ENCODE measurements around the gene NFRKB.
A peak's percentile ranks its signal among the peaks of the same experiment; 100 is the strongest.

The NFRKB gene

DNA sequence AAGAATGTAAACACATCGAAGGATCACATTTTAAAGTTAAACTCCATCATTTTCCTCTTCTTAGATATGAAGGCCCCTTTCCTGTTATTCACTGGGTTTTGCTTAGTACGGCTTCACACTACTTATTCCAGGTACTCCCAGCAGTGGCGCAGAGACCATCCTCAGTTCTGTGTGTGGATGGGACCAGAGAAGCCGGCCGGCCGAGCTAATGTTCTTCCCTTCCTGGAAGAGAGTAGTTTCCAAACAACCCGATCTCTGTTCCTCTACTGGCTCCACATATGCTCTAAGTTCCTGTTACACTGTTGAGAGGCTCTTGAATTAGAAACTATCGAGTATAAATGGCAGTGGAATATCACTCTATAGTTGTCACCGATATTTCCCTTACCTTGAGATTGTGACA is 684 bp upstream of the NFRKB start:
- Histone ChIP-seq H3K9ac (ENCODE audit: low read length) (peak overlapping the region; percentile 87), H3K27ac (ENCODE audit: low read length) (no peak overlapping the region), H3K4me2 (ENCODE audit: low read length) (peak overlapping the region; percentile 72), H3K4me1 (ENCODE audit: low read length) (peaks cover 13% of the 10 kb centered on the region), H3K27me3 (ENCODE audit: low read depth, low read length) (no peaks in the 10 kb centered on the region), H4K20me1 (ENCODE audit: insufficient read depth, low read length) (peaks cover 13% of the 10 kb centered on the region), H3K9me3 (ENCODE audit: insufficient read depth, low read length) (no peaks in the 10 kb centered on the region), H3K4me3 (ENCODE audit: low read length) (peak overlapping the region; percentile 96), H2AFZ (ENCODE audit: low read depth, low read length) (peak overlapping the region; percentile 84; the same call in 1 of the 2 replicates), H3K36me3 (replicated peaks; ENCODE audit: low read depth, low read length) (peaks cover 17% of the 10 kb centered on the region), H3K79me2 (ENCODE audit: low read length) (peaks cover 26% of the 10 kb centered on the region)
- TF ChIP-seq EZH2phosphoT487 (IDR thresholded peaks at IDR 0.05; ENCODE audit: low read depth) = no peak
- TF ChIP-seq, protein P1, sequence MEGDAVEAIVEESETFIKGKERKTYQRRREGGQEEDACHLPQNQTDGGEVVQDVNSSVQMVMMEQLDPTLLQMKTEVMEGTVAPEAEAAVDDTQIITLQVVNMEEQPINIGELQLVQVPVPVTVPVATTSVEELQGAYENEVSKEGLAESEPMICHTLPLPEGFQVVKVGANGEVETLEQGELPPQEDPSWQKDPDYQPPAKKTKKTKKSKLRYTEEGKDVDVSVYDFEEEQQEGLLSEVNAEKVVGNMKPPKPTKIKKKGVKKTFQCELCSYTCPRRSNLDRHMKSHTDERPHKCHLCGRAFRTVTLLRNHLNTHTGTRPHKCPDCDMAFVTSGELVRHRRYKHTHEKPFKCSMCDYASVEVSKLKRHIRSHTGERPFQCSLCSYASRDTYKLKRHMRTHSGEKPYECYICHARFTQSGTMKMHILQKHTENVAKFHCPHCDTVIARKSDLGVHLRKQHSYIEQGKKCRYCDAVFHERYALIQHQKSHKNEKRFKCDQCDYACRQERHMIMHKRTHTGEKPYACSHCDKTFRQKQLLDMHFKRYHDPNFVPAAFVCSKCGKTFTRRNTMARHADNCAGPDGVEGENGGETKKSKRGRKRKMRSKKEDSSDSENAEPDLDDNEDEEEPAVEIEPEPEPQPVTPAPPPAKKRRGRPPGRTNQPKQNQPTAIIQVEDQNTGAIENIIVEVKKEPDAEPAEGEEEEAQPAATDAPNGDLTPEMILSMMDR (IDR thresholded peaks at IDR 0.05; ENCODE audit: low read depth, low read length) = no peak

DNA sequence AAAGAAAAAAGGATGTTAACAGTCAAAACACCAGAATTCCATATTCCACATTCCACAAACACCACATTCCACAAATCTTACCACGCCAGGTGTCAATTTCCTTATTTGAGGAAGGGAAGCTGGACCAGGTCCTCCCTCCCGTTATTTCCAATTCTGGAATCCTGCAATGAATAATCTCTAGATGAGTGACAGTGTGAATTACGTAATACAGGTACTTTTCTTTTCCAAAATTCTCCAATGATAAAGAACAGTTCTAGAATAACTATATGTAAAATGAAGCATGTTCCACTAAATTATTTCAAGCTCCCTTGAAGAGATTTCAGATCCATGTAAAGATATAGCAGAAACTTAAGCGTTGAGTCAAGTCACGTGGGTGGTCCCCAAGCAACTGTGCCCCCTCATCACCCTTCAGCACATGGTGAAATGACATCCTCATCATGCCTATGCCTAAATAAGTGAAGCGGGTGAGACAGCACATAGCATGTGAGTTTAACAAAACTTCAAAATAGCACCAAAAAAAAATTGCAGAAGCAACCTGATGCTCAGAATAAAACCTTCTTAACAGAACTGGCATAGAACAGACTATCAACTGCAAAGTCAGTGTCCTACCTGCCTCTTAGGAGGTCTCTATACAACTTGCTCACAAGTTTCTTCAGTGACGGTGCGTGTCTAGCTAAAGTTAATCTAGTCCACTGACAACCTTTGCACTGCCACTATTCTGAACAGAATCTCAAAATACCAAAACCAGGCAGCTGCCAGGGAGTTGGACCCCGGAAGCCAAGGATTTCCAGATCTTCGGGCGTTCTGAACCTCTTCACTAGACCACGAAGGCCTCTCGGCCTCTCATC is 876 bp downstream of the NFRKB start:
- peaks cover 26% of the 10 kb centered on the region for H3K79me2 ChIP-seq (ENCODE audit: low read length)
- TF ChIP-seq EZH2phosphoT487 (IDR thresholded peaks at IDR 0.05; ENCODE audit: low read depth) = no peak
- TF ChIP-seq, protein P1 (IDR thresholded peaks at IDR 0.05; ENCODE audit: low read depth, low read length) = no peak
- H2AFZ ChIP-seq (ENCODE audit: low read depth, low read length) = peak overlapping the region; percentile 81
- no peaks in the 10 kb centered on the region for H3K9me3 ChIP-seq (ENCODE audit: insufficient read depth, low read length)
- H3K27ac ChIP-seq (ENCODE audit: low read length) = 0 out of 2 replicates have a peak overlapping the region, but pooled peaks have one; percentile 11
- no peaks in the 10 kb centered on the region for H3K27me3 ChIP-seq (ENCODE audit: low read depth, low read length)
- peak overlapping the region; percentile 96 for H3K4me3 ChIP-seq (ENCODE audit: low read length)
- H3K9ac ChIP-seq (ENCODE audit: low read length) = peak overlapping the region; percentile 87
- peaks cover 13% of the 10 kb centered on the region for H3K4me1 ChIP-seq (ENCODE audit: low read length)
- peaks cover 30% of the 10 kb centered on the region for H3K36me3 ChIP-seq (replicated peaks; ENCODE audit: low read depth, low read length)
- peak overlapping the region; percentile 93 for H3K4me2 ChIP-seq (ENCODE audit: low read length)
- peaks cover 13% of the 10 kb centered on the region for H4K20me1 ChIP-seq (ENCODE audit: insufficient read depth, low read length)

DNA sequence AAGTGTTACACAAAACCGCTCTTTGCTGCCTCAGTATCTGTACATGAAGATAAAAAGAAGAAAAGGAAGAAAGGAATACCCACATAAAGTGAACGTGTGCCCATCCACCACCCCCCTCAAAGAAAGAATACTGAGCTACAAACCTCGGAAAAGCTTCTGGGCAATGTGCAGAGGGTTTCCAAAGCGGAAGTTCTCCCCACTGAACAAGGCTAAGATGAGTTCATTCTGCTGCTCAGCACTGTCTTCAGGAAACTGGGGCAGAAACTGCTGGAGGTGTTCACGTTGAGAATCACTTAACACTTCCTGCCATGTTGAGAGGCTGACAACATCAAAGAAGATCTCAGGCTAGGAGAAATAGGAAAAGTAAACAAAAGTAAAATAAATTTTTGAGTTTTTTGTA is 6.9 kb downstream of the NFRKB start:
- Histone ChIP-seq H3K4me1 (ENCODE audit: low read length) (no peaks in the 10 kb centered on the region), H3K79me2 (ENCODE audit: low read length) (peaks cover 8% of the 10 kb centered on the region), H3K36me3 (replicated peaks; ENCODE audit: low read depth, low read length) (peaks cover 79% of the 10 kb centered on the region), H3K4me3 (ENCODE audit: low read length) (no peak overlapping the region), H3K9me3 (ENCODE audit: insufficient read depth, low read length) (no peaks in the 10 kb centered on the region), H3K27me3 (ENCODE audit: low read depth, low read length) (no peaks in the 10 kb centered on the region), H3K4me2 (ENCODE audit: low read length) (no peak overlapping the region), H4K20me1 (ENCODE audit: insufficient read depth, low read length) (peaks cover under 1% of the 10 kb centered on the region; the same call in 1 of the 2 replicates), H3K9ac (ENCODE audit: low read length) (no peak overlapping the region), H2AFZ (ENCODE audit: low read depth, low read length) (no peak overlapping the region), H3K27ac (ENCODE audit: low read length) (no peak overlapping the region)
- TF ChIP-seq, protein P1 (IDR thresholded peaks at IDR 0.05; ENCODE audit: low read depth, low read length) = no peak
- TF ChIP-seq EZH2phosphoT487 (IDR thresholded peaks at IDR 0.05; ENCODE audit: low read depth) = no peak

DNA sequence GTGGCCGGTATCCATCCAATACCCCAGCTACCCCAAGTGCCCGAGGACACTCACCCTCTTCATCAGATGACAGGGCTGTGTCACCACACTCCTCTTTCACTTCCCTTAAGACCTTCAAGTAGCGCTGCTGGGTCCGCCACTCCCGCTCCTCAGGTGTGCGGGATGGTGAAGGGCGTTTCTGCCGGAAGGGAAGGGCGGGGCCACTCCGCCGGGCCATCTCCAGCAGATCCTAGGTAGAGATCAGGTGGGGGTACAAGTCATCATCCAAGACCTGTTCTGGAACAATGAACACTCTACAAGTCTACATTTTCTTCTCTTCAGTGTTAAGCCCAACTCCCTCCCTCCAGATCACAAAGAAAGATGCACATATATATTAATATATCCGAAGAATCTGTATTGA is 10.0 kb downstream of the NFRKB start:
- H3K4me2 ChIP-seq (ENCODE audit: low read length) = no peak overlapping the region
- no peaks in the 10 kb centered on the region for H3K79me2 ChIP-seq (ENCODE audit: low read length)
- no peak overlapping the region for H3K4me3 ChIP-seq (ENCODE audit: low read length)
- H3K36me3 ChIP-seq (replicated peaks; ENCODE audit: low read depth, low read length) = peaks cover 88% of the 10 kb centered on the region
- TF ChIP-seq EZH2phosphoT487 (IDR thresholded peaks at IDR 0.05; ENCODE audit: low read depth) = no peak
- TF ChIP-seq, protein P1 (IDR thresholded peaks at IDR 0.05; ENCODE audit: low read depth, low read length) = no peak
- H3K27ac ChIP-seq (ENCODE audit: low read length) = no peak overlapping the region
- no peaks in the 10 kb centered on the region for H3K9me3 ChIP-seq (ENCODE audit: insufficient read depth, low read length)
- no peak overlapping the region for H2AFZ ChIP-seq (ENCODE audit: low read depth, low read length)
- no peaks in the 10 kb centered on the region for H3K4me1 ChIP-seq (ENCODE audit: low read length)
- H3K27me3 ChIP-seq (ENCODE audit: low read depth, low read length) = no peaks in the 10 kb centered on the region
- H4K20me1 ChIP-seq (ENCODE audit: insufficient read depth, low read length) = no peaks in the 10 kb centered on the region
- no peak overlapping the region for H3K9ac ChIP-seq (ENCODE audit: low read length)
